Keratinocyte (primary cell): ENCODE results near the gene GREM1. TPM values are rescaled to one million over a fixed set of nuclear protein-coding genes. Genes with fewer than 3 reads are reported as not detected.
A peak's percentile ranks its signal among the peaks of the same experiment; 100 is the strongest.

Experiments used
- DNase-seq: peaks from one replicate; pipeline ENCODE4 v3.0.0-alpha.2; 2011; ENCODE audit warnings: low read depth, missing footprints, low spot score
- FAIRE-seq: peaks from 2 replicates; lab custom pipeline; 2011; peaks lifted over from hg19 to GRCh38; lab: Jason Lieb, UNC
- H2AFZ ChIP-seq: 2 replicates; pipeline ENCODE4 v1.6.0; 2012; ENCODE audit warnings: low read length, control low read depth, inconsistent platforms; ENCODE audit not compliant: control insufficient read depth
- H3K27ac ChIP-seq: 2 replicates; pipeline ENCODE4 v1.5.1; 2011; ENCODE audit warnings: low read length; ENCODE audit not compliant: control insufficient read depth, insufficient read depth
- H3K27me3 ChIP-seq: 3 replicates; pipeline ENCODE4 v1.6.0; 2011; ENCODE audit warnings: low read length; ENCODE audit not compliant: control insufficient read depth, insufficient read depth; ENCODE audit errors: extremely low read depth
- H3K36me3 ChIP-seq, 2 experiments: 2 replicates in 1 of 2; 3 replicates in 1 of 2; pipeline ENCODE4 v1.5.1; 2011; ENCODE audit warnings: low read length in 2 of 2, mild to moderate bottlenecking in 1 of 2; ENCODE audit not compliant: control insufficient read depth in 2 of 2, insufficient read depth in 2 of 2; ENCODE audit errors: extremely low read depth in 1 of 2
- H3K4me1 ChIP-seq: 3 replicates; pipeline ENCODE4 v1.5.1; 2011; ENCODE audit warnings: low read length; ENCODE audit not compliant: control insufficient read depth, insufficient read depth; ENCODE audit errors: extremely low read depth
- H3K4me2 ChIP-seq: 3 replicates; pipeline ENCODE4 v1.6.0; 2011; ENCODE audit warnings: low read depth, low read length; ENCODE audit not compliant: control insufficient read depth, insufficient read depth; ENCODE audit errors: extremely low read depth
- H3K4me3 ChIP-seq, 3 experiments: fragments of 200-600 bp in 1 of 3; sonication (generic) in 1 of 3; 2 replicates in 2 of 3; 3 replicates in 1 of 3; pipeline ENCODE4 v1.5.1; 2011 to 2016; ENCODE audit warnings: low read length in 3 of 3, mild to moderate bottlenecking in 3 of 3, control low read depth in 2 of 3, inconsistent platforms in 1 of 3, low read depth in 1 of 3, mixed read lengths in 1 of 3, mixed run types in 1 of 3, moderate library complexity in 1 of 3; ENCODE audit not compliant: control insufficient read depth in 2 of 3, insufficient read depth in 2 of 3; ENCODE audit errors: extremely low read depth in 1 of 3
- H3K79me2 ChIP-seq: 2 replicates; pipeline ENCODE4 v1.6.0; 2012; ENCODE audit warnings: low read length; ENCODE audit not compliant: control insufficient read depth, insufficient read depth
- H3K9ac ChIP-seq: 3 replicates; pipeline ENCODE4 v1.6.0; 2011; ENCODE audit warnings: low read length; ENCODE audit not compliant: control insufficient read depth, insufficient read depth; ENCODE audit errors: extremely low read depth
- H3K9me1 ChIP-seq: 3 replicates; pipeline ENCODE4 v1.6.0; 2011; ENCODE audit warnings: low read length; ENCODE audit not compliant: control insufficient read depth, insufficient read depth; ENCODE audit errors: extremely low read depth
- H3K9me3 ChIP-seq: 2 replicates; pipeline ENCODE4 v1.5.1; 2012; ENCODE audit warnings: low read depth, low read length; ENCODE audit not compliant: control insufficient read depth
- H4K20me1 ChIP-seq: 3 replicates; pipeline ENCODE4 v1.6.0; 2011; ENCODE audit warnings: low read length; ENCODE audit not compliant: control insufficient read depth, insufficient read depth; ENCODE audit errors: extremely low read depth
- EZH2 ChIP-seq: IDR thresholded peaks from one replicate; pipeline ENCODE4 v1.6.1; 2012; ENCODE audit warnings: inconsistent platforms, mild to moderate bottlenecking, low read length, moderate library complexity
- dilution Hi-C: fragments of 300-500 bp; cut with MboI; formaldehyde crosslinking; loops from one replicate; pipeline ENCODE4 v1.7.0; 2020; ENCODE audit warnings: low sequenced_read_pairs; ENCODE audit not compliant: extremely low pct_ligation_motif_present
- polyA plus RNA-seq, 5 experiments: library from polyadenylated mRNA; depleted of rRNA in 3 of 5; stranded (reverse) in 3 of 5; stranded (forward) in 1 of 5; unstranded in 1 of 5; fragments of >200 nt; gene quantifications; 1 replicate in 1 of 5; 2 replicates in 3 of 5; 3 replicates in 1 of 5; pipeline versions ENCODE4 v1.2.1 to v1.2.3, GENCODE V29; 2011 to 2012; ENCODE audit warnings: missing spikeins in 2 of 5, low read depth in 1 of 5, low replicate concordance in 1 of 5
- TF ChIP-seq, protein P1 (sequence below), 3 experiments: IDR thresholded peaks in 1 of 3; conservative IDR thresholded peaks in 1 of 3; optimal IDR thresholded peaks in 1 of 3; 2 replicates in 2 of 3; 3 replicates in 1 of 3; pipeline versions ENCODE3 to v1.5.1; 2011; ENCODE audit warnings: low read length in 3 of 3, mild to moderate bottlenecking in 3 of 3, moderate library complexity in 2 of 3, control low read depth in 1 of 3, inconsistent platforms in 1 of 3; ENCODE audit not compliant: insufficient read depth in 2 of 3; ENCODE audit errors: extremely low read depth in 1 of 3

GREM1 gene
- polyA plus RNA-seq, 1 donor (not counting 4 experiments of a cell fraction or from before 2014, with no cell fraction given): 0.04 TPM

GRCh38 chr15:32729700-32730395 lies 12.0 kb downstream of the GREM1 start:
- peak; percentile 23 for FAIRE-seq
- Histone ChIP-seq H3K4me2 (no peak overlapping the region), H4K20me1 (no peaks in the 10 kb centered on the region), H3K9ac (no peak overlapping the region), H3K9me3 (no peaks in the 10 kb centered on the region), H2AFZ (peak overlapping the region; percentile 9), H3K4me1 (peaks cover 14% of the 10 kb centered on the region), H3K9me1 (no peaks in the 10 kb centered on the region), H3K79me2 (no peaks in the 10 kb centered on the region), H3K36me3 (no peaks in the 10 kb centered on the region), H3K27me3 (no peaks in the 10 kb centered on the region), H3K27ac (no peak overlapping the region), H3K4me3 (no peak overlapping the region)
- no peak for DNase-seq
- dilution Hi-C loops: no loop called here
- no peak for TF ChIP-seq EZH2
- TF ChIP-seq, protein P1, sequence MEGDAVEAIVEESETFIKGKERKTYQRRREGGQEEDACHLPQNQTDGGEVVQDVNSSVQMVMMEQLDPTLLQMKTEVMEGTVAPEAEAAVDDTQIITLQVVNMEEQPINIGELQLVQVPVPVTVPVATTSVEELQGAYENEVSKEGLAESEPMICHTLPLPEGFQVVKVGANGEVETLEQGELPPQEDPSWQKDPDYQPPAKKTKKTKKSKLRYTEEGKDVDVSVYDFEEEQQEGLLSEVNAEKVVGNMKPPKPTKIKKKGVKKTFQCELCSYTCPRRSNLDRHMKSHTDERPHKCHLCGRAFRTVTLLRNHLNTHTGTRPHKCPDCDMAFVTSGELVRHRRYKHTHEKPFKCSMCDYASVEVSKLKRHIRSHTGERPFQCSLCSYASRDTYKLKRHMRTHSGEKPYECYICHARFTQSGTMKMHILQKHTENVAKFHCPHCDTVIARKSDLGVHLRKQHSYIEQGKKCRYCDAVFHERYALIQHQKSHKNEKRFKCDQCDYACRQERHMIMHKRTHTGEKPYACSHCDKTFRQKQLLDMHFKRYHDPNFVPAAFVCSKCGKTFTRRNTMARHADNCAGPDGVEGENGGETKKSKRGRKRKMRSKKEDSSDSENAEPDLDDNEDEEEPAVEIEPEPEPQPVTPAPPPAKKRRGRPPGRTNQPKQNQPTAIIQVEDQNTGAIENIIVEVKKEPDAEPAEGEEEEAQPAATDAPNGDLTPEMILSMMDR (optimal IDR thresholded peaks at IDR 0.05 in 1 of 3, IDR thresholded peaks at IDR 0.05 in 1 of 3, conservative IDR thresholded peaks at IDR 0.05 in 1 of 3; ENCODE audit: extremely low read depth in 1 of 3, insufficient read depth in 2 of 3, low read length in 3 of 3): no peak

DNA sequence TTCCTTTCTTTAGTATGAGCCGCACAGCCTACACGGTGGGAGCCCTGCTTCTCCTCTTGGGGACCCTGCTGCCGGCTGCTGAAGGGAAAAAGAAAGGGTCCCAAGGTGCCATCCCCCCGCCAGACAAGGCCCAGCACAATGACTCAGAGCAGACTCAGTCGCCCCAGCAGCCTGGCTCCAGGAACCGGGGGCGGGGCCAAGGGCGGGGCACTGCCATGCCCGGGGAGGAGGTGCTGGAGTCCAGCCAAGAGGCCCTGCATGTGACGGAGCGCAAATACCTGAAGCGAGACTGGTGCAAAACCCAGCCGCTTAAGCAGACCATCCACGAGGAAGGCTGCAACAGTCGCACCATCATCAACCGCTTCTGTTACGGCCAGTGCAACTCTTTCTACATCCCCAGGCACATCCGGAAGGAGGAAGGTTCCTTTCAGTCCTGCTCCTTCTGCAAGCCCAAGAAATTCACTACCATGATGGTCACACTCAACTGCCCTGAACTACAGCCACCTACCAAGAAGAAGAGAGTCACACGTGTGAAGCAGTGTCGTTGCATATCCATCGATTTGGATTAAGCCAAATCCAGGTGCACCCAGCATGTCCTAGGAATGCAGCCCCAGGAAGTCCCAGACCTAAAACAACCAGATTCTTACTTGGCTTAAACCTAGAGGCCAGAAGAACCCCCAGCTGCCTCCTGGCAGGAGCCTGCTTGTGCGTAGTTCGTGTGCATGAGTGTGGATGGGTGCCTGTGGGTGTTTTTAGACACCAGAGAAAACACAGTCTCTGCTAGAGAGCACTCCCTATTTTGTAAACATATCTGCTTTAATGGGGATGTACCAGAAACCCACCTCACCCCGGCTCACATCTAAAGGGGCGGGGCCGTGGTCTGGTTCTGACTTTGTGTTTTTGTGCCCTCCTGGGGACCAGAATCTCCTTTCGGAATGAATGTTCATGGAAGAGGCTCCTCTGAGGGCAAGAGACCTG lies 13.2 kb downstream of the GREM1 start:
- no peak for FAIRE-seq
- no peaks in the 10 kb centered on the region for H3K79me2 ChIP-seq
- peak; percentile 19 for DNase-seq
- H3K9me3 ChIP-seq: no peaks in the 10 kb centered on the region
- H2AFZ ChIP-seq: no peak overlapping the region
- H4K20me1 ChIP-seq: no peaks in the 10 kb centered on the region
- no peaks in the 10 kb centered on the region for H3K9me1 ChIP-seq
- dilution Hi-C loops: no loop called here
- TF ChIP-seq, protein P1 (optimal IDR thresholded peaks at IDR 0.05 in 1 of 3, IDR thresholded peaks at IDR 0.05 in 1 of 3, conservative IDR thresholded peaks at IDR 0.05 in 1 of 3; ENCODE audit: extremely low read depth in 1 of 3, insufficient read depth in 2 of 3, low read length in 3 of 3): no peak
- TF ChIP-seq EZH2: no peak
- no peak overlapping the region for H3K9ac ChIP-seq
- no peak overlapping the region for H3K4me2 ChIP-seq
- H3K27me3 ChIP-seq: no peaks in the 10 kb centered on the region
- peaks cover 14% of the 10 kb centered on the region for H3K4me1 ChIP-seq
- H3K36me3 ChIP-seq: no peaks in the 10 kb centered on the region
- H3K27ac ChIP-seq: no peak overlapping the region
- H3K4me3 ChIP-seq: no peak overlapping the region
